DMS114 treated with DMSO at 0.1 percent for 48 hours (cell line): Measurements from ENCODE around the gene MYBPC3.
"Not testable (repeated sequence)": the region's sequence is repeated elsewhere in the genome, so short reads cannot be mapped to it uniquely, and the experiment has no call there.

Experiments
- DNase-seq: peaks from one replicate; lab custom pipeline; 2025; ENCODE audit not compliant: unreplicated experiment; lab: John Stamatoyannopoulos, UW

MYBPC3 gene

GRCh38 chr11:47340980-47341775 lies 11.3 kb downstream of the MYBPC3 start:
- DNase-seq: no peak

GRCh38 chr11:47340010-47340409 lies 12.5 kb downstream of the MYBPC3 start:
- no peak for DNase-seq

GRCh38 chr11:47338396-47339241 lies 13.9 kb downstream of the MYBPC3 start:
- no peak for DNase-seq

GRCh38 chr11:47337229-47337924 lies 15.1 kb downstream of the MYBPC3 start:
- no peak for DNase-seq

- DNase-seq: no peak
Measured at GRCh38 chr11:47336595-47336994, 15.9 kb downstream of the MYBPC3 start.

GRCh38 chr11:47335733-47336132 lies 16.8 kb downstream of the MYBPC3 start:
- DNase-seq: no peak

GRCh38 chr11:47334699-47335411 lies 17.6 kb downstream of the MYBPC3 start:
- not testable (repeated sequence) for DNase-seq

GRCh38 chr11:47333886-47334443 lies 18.5 kb downstream of the MYBPC3 start:
- no peak for DNase-seq

- DNase-seq: no peak
Measured at GRCh38 chr11:47333526-47333845, 19.0 kb downstream of the MYBPC3 start.

- DNase-seq: no peak
Measured at GRCh38 chr11:47332791-47333525, 19.5 kb downstream of the MYBPC3 start.

GRCh38 chr11:47332303-47332711 lies 20.2 kb downstream of the MYBPC3 start:
- no peak for DNase-seq

- DNase-seq: no peak
Measured at GRCh38 chr11:47331454-47332302, 20.8 kb downstream of the MYBPC3 start.

GRCh38 chr11:47329987-47330931 lies 22.2 kb downstream of the MYBPC3 start:
- no peak for DNase-seq

- no peak for DNase-seq
Measured at GRCh38 chr11:47329431-47329986, 23.0 kb downstream of the MYBPC3 start.

- no peak for DNase-seq
Measured at GRCh38 chr11:47328449-47329390, 23.8 kb downstream of the MYBPC3 start.

- DNase-seq: no peak
Measured at GRCh38 chr11:47327949-47328348, 24.6 kb downstream of the MYBPC3 start.

- no peak for DNase-seq
Measured at GRCh38 chr11:47327025-47327424, 25.5 kb downstream of the MYBPC3 start.
